NB4 (cell line): ENCODE results near the gene POU6F2.

Experiments used
- DNase-seq: peaks from one replicate; pipeline ENCODE4 v3.0.0; 2010; ENCODE audit warnings: low read depth
- H3K4me3 ChIP-seq: one replicate; pipeline ENCODE4 v1.5.1; 2011; ENCODE audit warnings: mild to moderate bottlenecking, low read depth, low read length, moderate library complexity
- CTCF ChIP-seq: IDR thresholded peaks from one replicate; pipeline ENCODE4 v1.5.1; 2012; ENCODE audit warnings: low read depth, low read length
- MYC ChIP-seq: IDR thresholded peaks from 2 replicates; pipeline ENCODE4 v1.6.1; 2011; ENCODE audit warnings: low read depth, low read length
- POLR2A ChIP-seq: IDR thresholded peaks from 2 replicates; pipeline ENCODE4 v1.6.1; 2011; ENCODE audit warnings: mild to moderate bottlenecking; ENCODE audit not compliant: insufficient read length; ENCODE audit errors: extremely low read depth
- TF ChIP-seq, protein P1 (sequence below): IDR thresholded peaks from 2 replicates; pipeline ENCODE4 v1.6.1; 2011; ENCODE audit warnings: low read depth, low read length

The POU6F2 gene

DNA sequence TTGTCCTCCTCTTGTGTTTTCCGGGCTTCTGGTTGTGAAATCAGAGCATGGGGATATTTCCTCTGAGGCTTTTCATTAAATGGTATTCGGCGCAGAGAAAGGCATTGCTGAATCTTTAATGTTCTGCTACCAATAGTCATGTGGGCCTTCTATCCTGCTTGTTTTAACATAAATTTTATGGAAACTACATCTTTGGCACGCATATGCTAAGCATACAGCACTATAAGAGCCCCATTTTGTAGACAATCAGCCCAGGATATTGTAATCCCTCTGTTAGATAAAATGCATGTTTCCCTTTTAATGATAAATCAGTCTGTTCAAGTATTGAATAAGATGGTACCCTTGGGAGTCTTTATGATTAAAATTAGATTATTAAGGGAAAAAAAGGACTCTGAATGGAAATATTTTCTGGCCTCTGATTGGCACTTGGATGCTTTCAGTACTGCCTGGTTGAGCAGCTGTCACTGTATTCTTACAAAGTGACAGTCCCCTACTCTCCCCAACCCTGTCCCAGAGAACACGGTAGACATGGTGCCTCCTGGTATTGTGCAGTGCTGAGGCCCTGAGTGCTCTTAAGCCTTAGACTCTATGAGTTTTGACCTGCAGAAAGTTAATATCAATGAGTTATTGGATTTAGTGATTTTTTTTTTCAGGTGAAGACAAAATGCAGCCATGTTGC lies 256.3 kb downstream of the POU6F2 start:
- no peak overlapping the region for H3K4me3 ChIP-seq
- TF ChIP-seq MYC, result no peak
- TF ChIP-seq CTCF, result no peak
- TF ChIP-seq, protein P1, sequence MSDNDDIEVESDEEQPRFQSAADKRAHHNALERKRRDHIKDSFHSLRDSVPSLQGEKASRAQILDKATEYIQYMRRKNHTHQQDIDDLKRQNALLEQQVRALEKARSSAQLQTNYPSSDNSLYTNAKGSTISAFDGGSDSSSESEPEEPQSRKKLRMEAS, result no peak
- no peak for TF ChIP-seq POLR2A

GRCh38 chr7:39238234-39238869 lies 260.6 kb downstream of the POU6F2 start:
- no peak for DNase-seq
- no peak overlapping the region for H3K4me3 ChIP-seq
- TF ChIP-seq POLR2A (no peak), MYC (no peak), CTCF (no peak)
- TF ChIP-seq, protein P1, result no peak

More for the DNA sequence above, 256.3 kb downstream of the POU6F2 start:
- no peak for DNase-seq

- TF ChIP-seq CTCF (no peak), POLR2A (no peak), MYC (no peak)
- TF ChIP-seq, protein P1, result no peak
- H3K4me3 ChIP-seq, result no peak overlapping the region
- DNase-seq, result peak; percentile 8
Observed at GRCh38 chr7:39240864-39241263, 263.2 kb downstream of the POU6F2 start.

GRCh38 chr7:39247576-39247975 lies 269.9 kb downstream of the POU6F2 start:
- DNase-seq, result no peak
- TF ChIP-seq MYC (no peak), POLR2A (no peak), CTCF (no peak)
- TF ChIP-seq, protein P1, result no peak

DNA sequence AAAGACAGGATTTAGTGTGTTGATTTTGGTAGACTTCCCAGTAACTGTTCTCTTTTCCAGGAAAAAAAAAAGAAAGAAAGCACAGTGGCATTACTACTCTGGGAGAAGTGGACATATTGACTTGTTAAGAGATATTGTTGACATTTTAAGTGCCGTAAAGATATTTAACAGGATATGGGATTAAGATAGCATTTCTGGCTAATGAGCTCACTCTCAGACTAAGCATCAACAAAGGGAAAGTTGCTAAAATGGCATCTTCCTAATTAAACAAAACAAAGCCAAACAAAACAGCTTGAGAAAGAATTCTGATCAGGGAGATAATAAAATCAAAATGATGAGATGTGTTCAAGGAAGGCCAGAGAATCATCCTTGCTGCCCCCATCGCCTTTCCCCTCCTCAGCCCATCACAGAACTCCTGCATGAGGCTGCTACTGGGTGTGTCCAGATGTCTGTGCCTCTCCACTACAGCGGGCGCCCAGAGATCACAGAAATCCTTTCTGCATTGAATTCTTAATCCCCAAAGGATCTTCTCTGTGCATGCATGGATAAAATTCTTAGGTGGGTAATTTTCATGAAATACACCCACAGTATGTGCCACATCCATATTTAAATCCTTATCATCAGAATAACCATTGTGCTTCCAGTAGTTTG lies 270.5 kb downstream of the POU6F2 start:
- no peak for TF ChIP-seq POLR2A
- TF ChIP-seq MYC, result no peak
- TF ChIP-seq CTCF, result no peak
- TF ChIP-seq, protein P1, result no peak
- no peak for DNase-seq
- no peak overlapping the region for H3K4me3 ChIP-seq

More at GRCh38 chr7:39247576-39247975, 269.9 kb downstream of the POU6F2 start:
- H3K4me3 ChIP-seq, result no peak overlapping the region
